Germinal center (tissue), 1 donor: ENCODE data around the gene DNAJB8.

ENCODE experiments used
- DNase-seq: peaks from one replicate; pipeline ENCODE4 v3.0.0; 2012; ENCODE audit warnings: mixed read lengths, low spot score

The DNAJB8 gene

GRCh38 chr3:128466840-128467541 is at the start of gene DNAJB8:
Gene DNAJB8 (minus strand): TSS chr3:128466890. CDS start chr3:128463245, 3,645 bp downstream.
- DNase-seq, result no peak

GRCh38 chr3:128515967-128516366 is 49.3 kb upstream of the DNAJB8 start:
- DNase-seq, result no peak

- no peak for DNase-seq
Measured at GRCh38 chr3:128508852-128509251, 42.2 kb upstream of the DNAJB8 start.

- no peak for DNase-seq
Measured at GRCh38 chr3:128506754-128507153, 40.1 kb upstream of the DNAJB8 start.

GRCh38 chr3:128505771-128506170 is 39.1 kb upstream of the DNAJB8 start:
- DNase-seq, result no peak

- DNase-seq, result no peak
Measured at GRCh38 chr3:128504963-128505730, 38.5 kb upstream of the DNAJB8 start.

- DNase-seq, result no peak
Measured at GRCh38 chr3:128504533-128504915, 37.8 kb upstream of the DNAJB8 start.

- no peak for DNase-seq
Measured at GRCh38 chr3:128503751-128504532, 37.3 kb upstream of the DNAJB8 start.

GRCh38 chr3:128503164-128503651 is 36.5 kb upstream of the DNAJB8 start:
- DNase-seq, result no peak

GRCh38 chr3:128502712-128503111 is 36.0 kb upstream of the DNAJB8 start:
- no peak for DNase-seq

- DNase-seq, result no peak
Measured at GRCh38 chr3:128501431-128501830, 34.7 kb upstream of the DNAJB8 start.

GRCh38 chr3:128500556-128500955 is 33.9 kb upstream of the DNAJB8 start:
- no peak for DNase-seq

- DNase-seq, result no peak
Measured at GRCh38 chr3:128499724-128500275, 33.1 kb upstream of the DNAJB8 start.

- DNase-seq, result no peak
Measured at GRCh38 chr3:128498901-128499530, 32.3 kb upstream of the DNAJB8 start.

GRCh38 chr3:128498127-128498626 is 31.5 kb upstream of the DNAJB8 start:
- DNase-seq, result no peak

GRCh38 chr3:128497305-128498126 is 30.8 kb upstream of the DNAJB8 start:
- DNase-seq, result peak; percentile 69

GRCh38 chr3:128496602-128497304 is 30.1 kb upstream of the DNAJB8 start:
- no peak for DNase-seq

- DNase-seq, result no peak
Measured at GRCh38 chr3:128496019-128496601, 29.4 kb upstream of the DNAJB8 start.

GRCh38 chr3:128495435-128495970 is 28.8 kb upstream of the DNAJB8 start:
- DNase-seq, result no peak

- DNase-seq, result no peak
Measured at GRCh38 chr3:128494367-128494650, 27.6 kb upstream of the DNAJB8 start.
